HG03139 (cell line): ENCODE measurements around the gene SYK.
"Not testable (repeated sequence)": the region's sequence is repeated elsewhere in the genome, so short reads cannot be mapped to it uniquely, and the experiment has no call there.

Experiments used
- ATAC-seq: cut with Tn5 transposase; IDR thresholded peaks from one replicate; pipeline ENCODE4 v1.9.1; 2021; ENCODE audit not compliant: unreplicated experiment

SYK gene

GRCh38 chr9:90801241-90801972 lies at the start of gene SYK:
Gene SYK, plus strand, starts transcription at chr9:90801819. Its CDS starts 42,080 bp downstream, at chr9:90843899.
- ATAC-seq = peak; percentile 45

GRCh38 chr9:90755514-90756371 lies 45.9 kb upstream of the SYK start:
- not testable (repeated sequence) for ATAC-seq

GRCh38 chr9:90760577-90760976 lies 41.0 kb upstream of the SYK start:
- ATAC-seq = not testable (repeated sequence)

GRCh38 chr9:90766731-90767130 lies 34.9 kb upstream of the SYK start:
- ATAC-seq = no peak

GRCh38 chr9:90767523-90768100 lies 34.0 kb upstream of the SYK start:
- ATAC-seq = no peak

GRCh38 chr9:90770182-90770738 lies 31.4 kb upstream of the SYK start:
- no peak for ATAC-seq

- ATAC-seq = no peak
Measured at GRCh38 chr9:90770927-90771326, 30.7 kb upstream of the SYK start.

GRCh38 chr9:90772386-90772785 lies 29.2 kb upstream of the SYK start:
- no peak for ATAC-seq

GRCh38 chr9:90773617-90774016 lies 28.0 kb upstream of the SYK start:
- no peak for ATAC-seq

- ATAC-seq = no peak
Measured at GRCh38 chr9:90774071-90774470, 27.5 kb upstream of the SYK start.

- ATAC-seq = peak; percentile 72
Measured at GRCh38 chr9:90774682-90775081, 26.9 kb upstream of the SYK start.

GRCh38 chr9:90775657-90776056 lies 26.0 kb upstream of the SYK start:
- ATAC-seq = no peak

GRCh38 chr9:90778746-90779145 lies 22.9 kb upstream of the SYK start:
- no peak for ATAC-seq

- ATAC-seq = no peak
Measured at GRCh38 chr9:90783552-90783951, 18.1 kb upstream of the SYK start.

GRCh38 chr9:90783964-90784363 lies 17.7 kb upstream of the SYK start:
- ATAC-seq = no peak

GRCh38 chr9:90787771-90788460 lies 13.7 kb upstream of the SYK start:
- ATAC-seq = no peak

- ATAC-seq = not testable (repeated sequence)
Measured at GRCh38 chr9:90788527-90788926, 13.1 kb upstream of the SYK start.

GRCh38 chr9:90789408-90789807 lies 12.2 kb upstream of the SYK start:
- no peak for ATAC-seq

GRCh38 chr9:90789862-90790261 lies 11.8 kb upstream of the SYK start:
- no peak for ATAC-seq

GRCh38 chr9:90793024-90793423 lies 8.6 kb upstream of the SYK start:
- not testable (repeated sequence) for ATAC-seq

GRCh38 chr9:90793729-90794128 lies 7.9 kb upstream of the SYK start:
- no peak for ATAC-seq
